T-helper 22 cell (primary cell): ENCODE measurements around the gene BFSP2.
"Not testable (repeated sequence)": the region's sequence is repeated elsewhere in the genome, so short reads cannot be mapped to it uniquely, and the experiment has no call there.

ENCODE experiments used
- DNase-seq: peaks from one replicate; pipeline ENCODE4 v3.0.0-alpha.2; 2020; ENCODE audit warnings: low read depth

The BFSP2 gene

DNA sequence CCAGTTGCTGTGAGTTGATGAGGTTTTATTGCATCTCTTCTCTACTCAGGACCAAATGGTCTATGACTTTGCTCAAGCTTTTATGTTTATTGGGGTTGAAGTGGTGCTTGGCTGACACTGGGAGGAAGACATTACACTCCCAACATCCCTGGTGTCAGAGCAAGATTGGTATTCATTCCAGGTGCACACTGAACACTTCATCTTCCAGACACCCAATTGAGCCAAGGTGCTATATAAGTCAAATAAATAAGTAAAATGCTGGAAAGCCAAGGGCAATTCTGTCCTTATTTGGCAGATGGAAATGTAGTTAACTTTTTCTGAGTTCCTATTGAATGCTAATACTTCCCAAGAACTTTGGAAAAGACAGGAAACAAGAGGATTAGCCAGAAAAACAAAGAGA lies 120.4 kb downstream of the BFSP2 start:
- no peak for DNase-seq

DNA sequence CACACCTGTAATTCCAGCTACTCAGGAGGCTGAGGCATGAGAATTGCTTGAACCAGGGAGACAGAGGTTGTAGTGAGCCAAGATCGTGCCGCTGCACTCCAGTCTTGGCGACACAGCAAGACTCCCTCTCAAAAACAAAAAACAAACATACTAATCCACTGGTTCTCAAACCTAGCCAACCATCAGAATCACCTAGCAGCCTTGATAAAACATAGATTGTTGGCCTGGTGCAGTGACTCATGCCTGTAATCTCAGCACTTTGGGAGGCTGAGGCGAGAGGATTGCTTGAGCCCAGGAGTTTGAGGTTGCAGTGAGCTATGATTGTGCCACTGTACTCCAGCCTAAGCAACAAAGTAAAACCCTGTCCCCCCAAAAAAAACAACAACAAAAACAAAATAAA lies 121.1 kb downstream of the BFSP2 start:
- DNase-seq: not testable (repeated sequence)

DNA sequence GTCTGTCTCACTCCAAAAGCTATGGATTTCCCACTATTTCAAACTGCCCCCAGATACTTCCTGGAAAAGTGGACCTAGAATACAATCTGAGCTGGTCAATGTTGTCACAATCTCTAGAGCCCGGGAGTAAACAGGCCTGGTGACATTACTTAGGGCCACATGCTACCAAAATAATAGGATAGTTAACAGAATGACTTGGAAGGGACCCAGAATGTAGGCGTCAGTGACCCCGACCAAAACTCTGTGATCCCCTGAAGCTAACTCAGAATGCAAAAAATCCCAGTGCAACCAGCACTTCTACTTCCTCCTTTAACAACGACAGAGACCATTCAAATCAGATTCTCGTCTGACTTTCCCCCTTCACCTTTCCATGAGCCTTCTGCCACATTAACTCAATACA lies 122.1 kb downstream of the BFSP2 start:
- no peak for DNase-seq

DNA sequence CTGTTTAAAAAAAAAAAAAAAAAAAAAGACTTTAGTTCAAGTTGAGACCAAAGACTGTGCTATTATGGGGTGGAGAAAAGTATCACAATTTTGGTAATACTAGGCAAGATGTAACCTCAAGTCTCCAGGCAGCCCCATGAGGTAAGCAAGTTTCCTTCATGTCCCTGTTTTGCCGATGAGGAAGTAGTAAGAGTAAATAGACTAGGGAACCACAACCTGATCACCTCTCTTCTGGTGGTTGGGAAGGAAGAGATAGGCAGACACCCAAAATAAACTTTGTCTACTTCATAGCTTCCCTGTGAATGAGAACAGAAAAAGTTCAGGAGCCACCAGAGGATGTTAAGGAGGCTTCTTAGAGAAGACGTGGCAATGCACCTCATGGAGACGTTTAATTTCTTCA lies 123.9 kb downstream of the BFSP2 start:
- not testable (repeated sequence) for DNase-seq
